WTC11 (cell line): ENCODE measurements around the gene NDRG4. TPM values are rescaled to one million over a fixed set of nuclear protein-coding genes. Genes with fewer than 3 reads are reported as not detected.
A peak's percentile ranks its signal among the peaks of the same experiment; 100 is the strongest.

Experiments used
- ATAC-seq: fragments of 200-7000 bp; cut with Tn5 transposase; 2 replicates; pipeline ENCODE4 v1.10.0; 2021; ENCODE audit warnings: mild to moderate bottlenecking, moderate library complexity
- CTCF ChIA-PET: fragments of 300-600 bp; sonication (Branson Sonifier 250); formaldehyde crosslinking; loops from one replicate; lab custom pipeline; 2021; ENCODE audit warnings: antibody characterized with exemption; lab: Charles Lee
- POLR2A ChIA-PET: fragments of 350-600 bp; sonication (Branson Sonifier 250); formaldehyde crosslinking; loops from one replicate; lab custom pipeline; 2021; ENCODE audit warnings: antibody characterized with exemption; lab: Charles Lee
- DNase-seq: peaks from one replicate; pipeline ENCODE4 v3.0.0; 2021; ENCODE audit warnings: low spot score
- H3K27ac Mint-ChIP-seq: 2 replicates; pipeline ENCODE4 v1.8.0; 2021; ENCODE audit warnings: mixed read lengths
- H3K27me3 Mint-ChIP-seq: 2 replicates; pipeline ENCODE4 v1.8.0; 2021; ENCODE audit warnings: low read depth, mild to moderate bottlenecking, moderate library complexity, mixed read lengths
- H3K36me3 Mint-ChIP-seq: 2 replicates; pipeline ENCODE4 v1.8.0; 2021; ENCODE audit warnings: mixed read lengths
- H3K4me1 Mint-ChIP-seq: 2 replicates; pipeline ENCODE4 v1.8.0; 2022; ENCODE audit warnings: mixed read lengths
- H3K4me3 Mint-ChIP-seq: 2 replicates; pipeline ENCODE4 v1.8.0; 2021; ENCODE audit warnings: mild to moderate bottlenecking, moderate library complexity, mixed read lengths
- H3K9me3 Mint-ChIP-seq: 2 replicates; pipeline ENCODE4 v1.8.0; 2021; ENCODE audit warnings: mixed read lengths
- ATF3 ChIP-seq: sonication (generic); formaldehyde crosslinking; conservative IDR thresholded peaks from 2 replicates; pipeline ENCODE4 v1.8.1; 2022; ENCODE audit warnings: mild to moderate bottlenecking, missing genetic modification reagents
- ATF6 ChIP-seq: sonication (generic); formaldehyde crosslinking; IDR thresholded peaks from 2 replicates; pipeline ENCODE4 v1.8.1; 2023; ENCODE audit warnings: mild to moderate bottlenecking, missing genetic modification reagents
- ELF4 ChIP-seq: sonication (generic); formaldehyde crosslinking; IDR thresholded peaks from 2 replicates; pipeline ENCODE4 v1.8.1; 2022; ENCODE audit warnings: low read depth, mild to moderate bottlenecking, moderate library complexity, missing genetic modification reagents
- ETV6 ChIP-seq: sonication (generic); formaldehyde crosslinking; IDR thresholded peaks from 2 replicates; pipeline ENCODE4 v1.8.1; 2022; ENCODE audit warnings: mild to moderate bottlenecking, missing genetic modification reagents
- FOXP4 ChIP-seq: sonication (generic); formaldehyde crosslinking; IDR thresholded peaks from 2 replicates; pipeline ENCODE4 v1.8.0; 2022; ENCODE audit warnings: mild to moderate bottlenecking, missing genetic modification reagents
- HMGA2 ChIP-seq: fragments of 250-450 bp; sonication (Bioruptor Pico); IDR thresholded peaks from 2 replicates; pipeline ENCODE4 v1.4.0; 2021; ENCODE audit warnings: mild to moderate bottlenecking, moderate library complexity
- IRF1 ChIP-seq: sonication (generic); formaldehyde crosslinking; IDR thresholded peaks from 2 replicates; pipeline ENCODE4 v1.8.0; 2023; ENCODE audit warnings: missing genetic modification reagents
- IRF2 ChIP-seq: sonication (generic); formaldehyde crosslinking; IDR thresholded peaks from 2 replicates; pipeline ENCODE4 v1.8.0; 2022; ENCODE audit warnings: low read depth, missing genetic modification reagents, borderline replicate concordance
- MXD4 ChIP-seq: fragments of 250-450 bp; sonication (Bioruptor Pico); IDR thresholded peaks from 2 replicates; pipeline ENCODE4 v1.8.0; 2021; ENCODE audit warnings: mild to moderate bottlenecking, moderate library complexity, borderline replicate concordance
- NR1H2 ChIP-seq: sonication (generic); formaldehyde crosslinking; IDR thresholded peaks from 2 replicates; pipeline ENCODE4 v1.9.0; 2021; ENCODE audit warnings: mild to moderate bottlenecking, moderate library complexity, missing genetic modification reagents
- SOX15 ChIP-seq: fragments of 250-450 bp; sonication (Bioruptor Pico); IDR thresholded peaks from 2 replicates; pipeline ENCODE4 v1.9.0; 2021; ENCODE audit warnings: mild to moderate bottlenecking
- USF2 ChIP-seq: sonication (generic); formaldehyde crosslinking; IDR thresholded peaks from 2 replicates; pipeline ENCODE4 v1.8.1; 2023; ENCODE audit warnings: mild to moderate bottlenecking, missing genetic modification reagents, moderate library complexity
- ZNF219 ChIP-seq: sonication (generic); formaldehyde crosslinking; IDR thresholded peaks from 2 replicates; pipeline ENCODE4 v1.8.0; 2023; ENCODE audit warnings: missing genetic modification reagents, mild to moderate bottlenecking, borderline replicate concordance
- ZNF423 ChIP-seq: fragments of 250-450 bp; sonication (Bioruptor Pico); IDR thresholded peaks from 2 replicates; pipeline ENCODE4 v2.1.2; 2022; ENCODE audit warnings: mild to moderate bottlenecking, moderate library complexity
- total RNA-seq: library from RNA; stranded (reverse); gene quantifications from 3 replicates; pipeline ENCODE4 v1.2.3, GENCODE V29; 2021
- TF ChIP-seq, protein P1 (sequence below): fragments of 250-450 bp; sonication (Bioruptor Pico); IDR thresholded peaks from 2 replicates; pipeline ENCODE4 v1.9.0; 2021; ENCODE audit warnings: mild to moderate bottlenecking
- TF ChIP-seq, protein P2 (sequence below): sonication (generic); formaldehyde crosslinking; conservative IDR thresholded peaks from 2 replicates; pipeline ENCODE4 v1.8.1; 2023; ENCODE audit warnings: mild to moderate bottlenecking, low read depth, missing genetic modification reagents, moderate library complexity

The NDRG4 gene
- total RNA-seq, 1 experiment from 2014 or later: 20.5 TPM

- TF ChIP-seq USF2 (CRISPR knock-in tag): no peak
- TF ChIP-seq MXD4 (CRISPR knock-in tag): no peak
- no peak for TF ChIP-seq NR1H2
- TF ChIP-seq, protein P1, sequence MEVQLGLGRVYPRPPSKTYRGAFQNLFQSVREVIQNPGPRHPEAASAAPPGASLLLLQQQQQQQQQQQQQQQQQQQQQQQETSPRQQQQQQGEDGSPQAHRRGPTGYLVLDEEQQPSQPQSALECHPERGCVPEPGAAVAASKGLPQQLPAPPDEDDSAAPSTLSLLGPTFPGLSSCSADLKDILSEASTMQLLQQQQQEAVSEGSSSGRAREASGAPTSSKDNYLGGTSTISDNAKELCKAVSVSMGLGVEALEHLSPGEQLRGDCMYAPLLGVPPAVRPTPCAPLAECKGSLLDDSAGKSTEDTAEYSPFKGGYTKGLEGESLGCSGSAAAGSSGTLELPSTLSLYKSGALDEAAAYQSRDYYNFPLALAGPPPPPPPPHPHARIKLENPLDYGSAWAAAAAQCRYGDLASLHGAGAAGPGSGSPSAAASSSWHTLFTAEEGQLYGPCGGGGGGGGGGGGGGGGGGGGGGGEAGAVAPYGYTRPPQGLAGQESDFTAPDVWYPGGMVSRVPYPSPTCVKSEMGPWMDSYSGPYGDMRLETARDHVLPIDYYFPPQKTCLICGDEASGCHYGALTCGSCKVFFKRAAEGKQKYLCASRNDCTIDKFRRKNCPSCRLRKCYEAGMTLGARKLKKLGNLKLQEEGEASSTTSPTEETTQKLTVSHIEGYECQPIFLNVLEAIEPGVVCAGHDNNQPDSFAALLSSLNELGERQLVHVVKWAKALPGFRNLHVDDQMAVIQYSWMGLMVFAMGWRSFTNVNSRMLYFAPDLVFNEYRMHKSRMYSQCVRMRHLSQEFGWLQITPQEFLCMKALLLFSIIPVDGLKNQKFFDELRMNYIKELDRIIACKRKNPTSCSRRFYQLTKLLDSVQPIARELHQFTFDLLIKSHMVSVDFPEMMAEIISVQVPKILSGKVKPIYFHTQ: no peak
- no peak for TF ChIP-seq ETV6
These were observed 39.7 kb upstream of the NDRG4 start (continued) for GRCh38 chr16:58460219-58460610.

DNA sequence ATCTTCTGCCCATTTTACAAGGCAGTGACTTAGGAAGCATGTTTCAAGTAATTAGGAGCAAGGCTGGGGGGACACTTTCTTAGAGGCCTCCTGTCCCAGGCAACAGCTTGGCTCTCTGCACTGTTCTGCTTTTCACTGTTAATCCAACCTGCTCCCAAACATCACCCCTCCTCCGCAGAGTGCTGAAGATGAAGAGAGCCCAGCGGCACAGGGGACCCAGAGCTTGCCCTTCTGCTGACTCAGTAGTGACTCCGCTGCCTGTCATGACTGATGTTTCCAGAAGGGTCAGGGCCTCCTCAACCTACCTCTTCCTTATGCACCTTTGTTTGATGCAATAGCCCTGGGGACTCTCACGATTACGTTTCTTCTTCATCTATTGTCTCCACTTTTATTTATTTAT lies 38.9 kb upstream of the NDRG4 start:
- H3K36me3 Mint-ChIP-seq: no peaks in the 10 kb centered on the region
- DNase-seq: no peak
- H3K4me1 Mint-ChIP-seq: peaks cover 7% of the 10 kb centered on the region
- no peaks in the 10 kb centered on the region for H3K9me3 Mint-ChIP-seq
- H3K27me3 Mint-ChIP-seq: peaks cover 67% of the 10 kb centered on the region
- TF ChIP-seq ELF4 (CRISPR knock-in tag): no peak
- no peak for TF ChIP-seq HMGA2 (CRISPR knock-in tag)
- TF ChIP-seq, protein P2, sequence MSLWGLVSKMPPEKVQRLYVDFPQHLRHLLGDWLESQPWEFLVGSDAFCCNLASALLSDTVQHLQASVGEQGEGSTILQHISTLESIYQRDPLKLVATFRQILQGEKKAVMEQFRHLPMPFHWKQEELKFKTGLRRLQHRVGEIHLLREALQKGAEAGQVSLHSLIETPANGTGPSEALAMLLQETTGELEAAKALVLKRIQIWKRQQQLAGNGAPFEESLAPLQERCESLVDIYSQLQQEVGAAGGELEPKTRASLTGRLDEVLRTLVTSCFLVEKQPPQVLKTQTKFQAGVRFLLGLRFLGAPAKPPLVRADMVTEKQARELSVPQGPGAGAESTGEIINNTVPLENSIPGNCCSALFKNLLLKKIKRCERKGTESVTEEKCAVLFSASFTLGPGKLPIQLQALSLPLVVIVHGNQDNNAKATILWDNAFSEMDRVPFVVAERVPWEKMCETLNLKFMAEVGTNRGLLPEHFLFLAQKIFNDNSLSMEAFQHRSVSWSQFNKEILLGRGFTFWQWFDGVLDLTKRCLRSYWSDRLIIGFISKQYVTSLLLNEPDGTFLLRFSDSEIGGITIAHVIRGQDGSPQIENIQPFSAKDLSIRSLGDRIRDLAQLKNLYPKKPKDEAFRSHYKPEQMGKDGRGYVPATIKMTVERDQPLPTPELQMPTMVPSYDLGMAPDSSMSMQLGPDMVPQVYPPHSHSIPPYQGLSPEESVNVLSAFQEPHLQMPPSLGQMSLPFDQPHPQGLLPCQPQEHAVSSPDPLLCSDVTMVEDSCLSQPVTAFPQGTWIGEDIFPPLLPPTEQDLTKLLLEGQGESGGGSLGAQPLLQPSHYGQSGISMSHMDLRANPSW (CRISPR knock-in tag): no peak
- TF ChIP-seq, all 79 proteins: peak for 0
- H3K4me3 Mint-ChIP-seq: no peak overlapping the region
- ChIA-PET CTCF (interaction anchor here (0.6 to 1.1 kb wide), 2 partner anchors 37 to 161 kb away, joined by 4 to 5 read pairs; no protein-coding TSS in a partner anchor), POLR2A (no interaction called here)
- no peak overlapping the region for H3K27ac Mint-ChIP-seq
- ATAC-seq: no peak

DNA sequence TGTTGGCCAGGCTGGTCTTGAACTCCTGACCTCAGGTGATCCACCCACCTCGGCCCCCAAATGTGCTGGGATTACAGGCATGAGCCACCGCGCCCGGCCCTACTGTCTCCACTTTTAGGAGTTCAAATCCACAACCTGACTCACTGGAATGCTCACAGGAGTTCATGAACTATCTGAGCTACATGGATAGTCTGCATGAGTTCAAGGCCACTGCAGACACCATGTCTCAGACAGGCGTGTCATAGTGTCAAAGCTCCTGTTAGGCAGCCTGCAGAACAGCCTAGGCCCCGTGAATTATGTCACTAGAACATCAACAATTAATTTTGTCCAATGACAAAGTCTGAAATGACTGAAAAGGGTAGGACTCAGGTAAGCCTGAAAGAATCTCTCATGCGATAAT lies 38.3 kb upstream of the NDRG4 start:
- no peak for TF ChIP-seq SOX15 (CRISPR knock-in tag)
- TF ChIP-seq ZNF423 (CRISPR knock-in tag): no peak
- TF ChIP-seq, all 79 proteins: peak for 0
- DNase-seq (no peak), ATAC-seq (no peak)
- Mint-ChIP-seq H3K4me3 (no peak overlapping the region), H3K27ac (no peak overlapping the region), H3K4me1 (peaks cover 11% of the 10 kb centered on the region), H3K27me3 (peaks cover 73% of the 10 kb centered on the region), H3K36me3 (no peaks in the 10 kb centered on the region), H3K9me3 (no peaks in the 10 kb centered on the region)
- POLR2A ChIA-PET: no interaction called here
- CTCF ChIA-PET: interaction anchor here (1.1 kb wide), 2 partner anchors 126 to 162 kb away, joined by 3 to 4 read pairs; no protein-coding TSS in a partner anchor

GRCh38 chr16:58462089-58462488 lies 37.9 kb upstream of the NDRG4 start:
- peaks cover 78% of the 10 kb centered on the region for H3K27me3 Mint-ChIP-seq
- ATAC-seq (no peak), DNase-seq (no peak)
- peaks cover 11% of the 10 kb centered on the region for H3K4me1 Mint-ChIP-seq
- H3K4me3 Mint-ChIP-seq: peak overlapping the region; percentile 59; the same call in 1 of the 2 replicates
- ChIA-PET CTCF (interaction anchor here (1.1 to 1.3 kb wide), 3 partner anchors 26 to 126 kb away, joined by 3 to 4 read pairs (median 4); no protein-coding TSS in a partner anchor), POLR2A (no interaction called here)
- H3K9me3 Mint-ChIP-seq: no peaks in the 10 kb centered on the region
- H3K36me3 Mint-ChIP-seq: no peaks in the 10 kb centered on the region
- H3K27ac Mint-ChIP-seq: no peak overlapping the region
- TF ChIP-seq ATF6 (no peak), ATF3 (no peak), SOX15 (CRISPR knock-in tag) (no peak), ZNF219 (no peak), IRF2 (no peak), IRF1 (CRISPR knock-in tag) (no peak), FOXP4 (CRISPR knock-in tag) (no peak), ELF4 (CRISPR knock-in tag) (no peak)
